BE2C (cell line): ENCODE data around the gene SEBOX.

Experiments
- DNase-seq: peaks from one replicate; pipeline ENCODE4 v3.0.0-alpha.2; 2020
- H3K27me3 ChIP-seq: fragments of 250-450 bp; sonication (Bioruptor Pico); 2 replicates; pipeline ENCODE4 v1.5.1; 2020; ENCODE audit warnings: mild to moderate bottlenecking
- H3K36me3 ChIP-seq: fragments of 250-450 bp; sonication (Bioruptor Pico); 2 replicates; pipeline ENCODE4 v1.5.1; 2020; ENCODE audit warnings: mild to moderate bottlenecking
- H3K4me1 ChIP-seq: fragments of 250-450 bp; sonication (Bioruptor Pico); 2 replicates; pipeline ENCODE4 v1.5.1; 2020
- H3K4me3 ChIP-seq: 2 replicates; pipeline ENCODE4 v1.5.1; 2011; ENCODE audit warnings: low read depth, low read length
- H3K9me3 ChIP-seq: fragments of 250-450 bp; sonication (Bioruptor Pico); 2 replicates; pipeline ENCODE4 v1.5.1; 2020
- TF ChIP-seq, protein P1 (sequence below): IDR thresholded peaks from 2 replicates; pipeline ENCODE4 v1.5.1; 2012; ENCODE audit warnings: mild to moderate bottlenecking, low read depth, low read length

SEBOX gene

DNA sequence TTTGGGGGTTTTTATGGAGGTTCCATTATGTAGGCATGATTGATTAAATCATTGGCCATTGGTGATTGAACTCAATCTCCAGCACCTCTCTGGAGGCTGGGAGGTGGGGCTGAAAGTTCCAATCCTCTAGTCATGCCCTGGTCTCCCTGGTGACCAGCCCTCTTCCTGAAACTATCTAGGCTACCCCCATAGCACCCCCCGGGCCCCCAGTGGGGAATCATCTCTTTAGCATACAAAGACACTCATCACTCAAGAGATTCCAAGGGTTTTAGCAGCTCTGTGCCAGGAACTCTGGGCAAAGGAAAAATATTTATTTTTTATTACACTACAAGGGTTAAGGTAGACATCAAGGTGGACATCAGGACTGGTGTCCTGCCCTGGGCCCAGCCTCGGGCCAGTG, 30.4 kb upstream of the SEBOX start:
- H3K4me3 ChIP-seq, result no peak overlapping the region
- no peaks in the 10 kb centered on the region for H3K27me3 ChIP-seq
- H3K4me1 ChIP-seq, result no peaks in the 10 kb centered on the region
- no peaks in the 10 kb centered on the region for H3K9me3 ChIP-seq
- H3K36me3 ChIP-seq, result peaks cover 2% of the 10 kb centered on the region; the same call in 1 of the 2 replicates
- DNase-seq, result no peak
- TF ChIP-seq, protein P1, sequence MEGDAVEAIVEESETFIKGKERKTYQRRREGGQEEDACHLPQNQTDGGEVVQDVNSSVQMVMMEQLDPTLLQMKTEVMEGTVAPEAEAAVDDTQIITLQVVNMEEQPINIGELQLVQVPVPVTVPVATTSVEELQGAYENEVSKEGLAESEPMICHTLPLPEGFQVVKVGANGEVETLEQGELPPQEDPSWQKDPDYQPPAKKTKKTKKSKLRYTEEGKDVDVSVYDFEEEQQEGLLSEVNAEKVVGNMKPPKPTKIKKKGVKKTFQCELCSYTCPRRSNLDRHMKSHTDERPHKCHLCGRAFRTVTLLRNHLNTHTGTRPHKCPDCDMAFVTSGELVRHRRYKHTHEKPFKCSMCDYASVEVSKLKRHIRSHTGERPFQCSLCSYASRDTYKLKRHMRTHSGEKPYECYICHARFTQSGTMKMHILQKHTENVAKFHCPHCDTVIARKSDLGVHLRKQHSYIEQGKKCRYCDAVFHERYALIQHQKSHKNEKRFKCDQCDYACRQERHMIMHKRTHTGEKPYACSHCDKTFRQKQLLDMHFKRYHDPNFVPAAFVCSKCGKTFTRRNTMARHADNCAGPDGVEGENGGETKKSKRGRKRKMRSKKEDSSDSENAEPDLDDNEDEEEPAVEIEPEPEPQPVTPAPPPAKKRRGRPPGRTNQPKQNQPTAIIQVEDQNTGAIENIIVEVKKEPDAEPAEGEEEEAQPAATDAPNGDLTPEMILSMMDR, result no peak

DNA sequence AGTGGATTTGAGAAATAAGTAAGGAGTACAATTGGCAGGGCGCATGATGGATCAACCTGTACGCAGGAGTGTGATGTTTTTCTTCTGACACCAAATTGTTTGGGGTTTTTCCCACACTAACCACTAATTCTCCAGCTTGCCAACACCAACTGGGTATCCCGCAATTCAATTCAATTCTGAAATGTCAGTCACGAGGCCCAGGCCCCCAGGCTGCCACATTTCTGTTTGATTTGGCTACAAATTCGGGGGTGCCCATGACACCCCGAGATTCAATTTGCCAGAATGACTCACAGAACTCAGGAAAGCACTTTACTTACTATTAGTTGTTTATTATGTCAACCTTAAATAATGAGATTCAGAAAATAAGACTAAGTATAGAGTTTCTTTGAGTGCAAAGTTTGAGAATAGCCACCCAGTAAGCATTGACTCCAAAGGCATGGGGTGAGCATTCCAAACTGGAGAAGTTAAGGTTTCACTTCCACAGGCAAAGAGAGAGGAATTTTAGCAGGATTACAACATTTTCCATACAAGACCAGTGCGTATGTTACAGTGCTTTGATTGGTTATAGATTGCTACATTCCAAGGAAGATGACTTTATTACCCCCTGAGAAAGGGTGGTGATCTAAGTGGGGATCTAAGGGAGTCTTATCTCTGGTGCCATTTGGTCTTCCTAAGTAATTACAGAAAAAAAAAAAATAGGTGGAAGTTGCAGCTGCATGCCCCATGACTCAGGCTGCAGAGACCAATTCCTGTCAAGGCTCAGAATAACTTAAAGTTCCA, 29.5 kb upstream of the SEBOX start:
- TF ChIP-seq, protein P1, result no peak
- Histone ChIP-seq H3K4me1 (no peaks in the 10 kb centered on the region), H3K4me3 (no peak overlapping the region), H3K27me3 (no peaks in the 10 kb centered on the region), H3K36me3 (peaks cover 5% of the 10 kb centered on the region), H3K9me3 (no peaks in the 10 kb centered on the region)
- DNase-seq, result no peak

DNA sequence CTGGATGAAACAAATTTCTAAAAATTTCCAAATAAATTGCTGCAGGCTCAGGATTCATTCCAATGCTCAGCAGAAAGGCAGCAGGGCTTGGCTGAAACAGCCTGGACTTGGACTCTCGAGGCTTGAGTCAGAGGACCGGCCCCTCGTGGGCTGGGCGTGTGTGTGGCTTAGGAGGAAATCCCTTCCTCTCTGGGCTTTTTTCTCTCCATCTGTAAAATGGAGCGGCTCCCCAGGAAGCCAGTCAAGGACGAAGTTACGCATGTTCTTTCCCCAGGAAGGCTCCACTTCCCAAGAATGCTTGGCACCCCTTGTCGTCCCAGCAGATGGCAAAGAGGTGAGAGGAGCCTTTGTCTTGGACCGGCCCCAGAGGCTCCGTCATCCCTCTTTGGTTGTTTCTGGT, 27.5 kb upstream of the SEBOX start:
- Histone ChIP-seq H3K27me3 (no peaks in the 10 kb centered on the region), H3K36me3 (peaks cover 10% of the 10 kb centered on the region), H3K9me3 (no peaks in the 10 kb centered on the region), H3K4me3 (no peak overlapping the region), H3K4me1 (no peaks in the 10 kb centered on the region)
- TF ChIP-seq, protein P1, result no peak
- no peak for DNase-seq

DNA sequence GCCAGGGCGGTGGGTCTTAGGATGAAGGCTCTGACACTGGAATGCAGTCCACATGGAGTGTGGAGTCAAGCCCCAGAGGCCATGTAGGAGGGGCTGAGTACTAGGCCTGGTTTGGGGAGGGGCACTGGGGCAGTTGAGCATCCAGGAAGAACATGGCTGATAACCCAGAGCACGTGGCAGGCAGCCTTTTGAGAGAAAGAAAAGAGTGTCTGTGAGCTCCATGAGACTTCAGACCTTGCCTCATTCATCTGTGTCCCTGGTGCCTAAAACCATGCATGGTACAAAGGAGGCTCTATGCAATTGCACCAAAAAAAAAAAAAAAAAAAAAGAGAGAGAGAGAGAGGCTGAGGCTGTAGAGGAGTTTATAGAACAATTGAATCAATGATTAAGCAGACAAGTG, 26.4 kb upstream of the SEBOX start:
- Histone ChIP-seq H3K9me3 (no peaks in the 10 kb centered on the region), H3K27me3 (no peaks in the 10 kb centered on the region), H3K4me1 (no peaks in the 10 kb centered on the region), H3K4me3 (no peak overlapping the region), H3K36me3 (peaks cover 10% of the 10 kb centered on the region)
- TF ChIP-seq, protein P1, result no peak
- no peak for DNase-seq

DNA sequence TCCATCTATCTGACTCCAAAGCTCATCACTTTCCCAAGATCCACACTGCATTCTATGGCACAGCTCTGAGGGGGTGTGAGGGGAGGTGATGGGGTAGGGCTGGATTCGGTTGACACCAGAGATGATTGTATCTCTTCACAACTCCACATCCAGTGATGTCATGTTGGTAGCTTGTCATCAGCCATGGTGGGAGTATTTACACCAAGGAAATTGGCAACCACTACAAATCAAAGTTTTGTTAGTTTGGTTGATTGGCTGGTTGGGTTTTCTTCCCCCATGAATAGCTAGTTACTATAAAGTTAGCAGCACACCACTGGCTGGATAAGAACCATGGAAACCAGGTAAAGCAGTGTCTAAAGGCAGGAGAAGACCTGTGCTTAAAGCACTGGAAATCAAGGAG, 26.0 kb upstream of the SEBOX start:
- no peak overlapping the region for H3K4me3 ChIP-seq
- DNase-seq, result no peak
- peaks cover 10% of the 10 kb centered on the region for H3K36me3 ChIP-seq
- no peaks in the 10 kb centered on the region for H3K4me1 ChIP-seq
- TF ChIP-seq, protein P1, result no peak
- no peaks in the 10 kb centered on the region for H3K9me3 ChIP-seq
- no peaks in the 10 kb centered on the region for H3K27me3 ChIP-seq

DNA sequence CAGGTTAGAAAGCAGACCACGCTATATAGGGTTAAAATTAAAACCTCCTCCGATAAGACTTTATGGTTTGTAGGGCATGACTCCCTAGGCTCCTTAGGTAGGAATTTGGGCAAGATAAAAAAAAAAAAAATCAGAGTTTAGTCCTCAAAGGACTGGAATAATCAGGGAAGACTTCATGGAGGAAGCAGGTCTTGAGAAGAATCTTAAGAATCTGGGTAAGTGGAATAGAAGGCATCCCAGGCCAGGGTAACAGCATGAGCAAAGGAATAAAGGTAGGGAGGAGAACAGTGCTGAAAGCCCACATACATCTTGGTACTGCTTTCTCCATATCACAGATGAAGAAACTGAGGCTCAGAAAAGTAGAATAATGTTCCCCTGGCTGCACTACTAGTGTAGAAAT, 25.6 kb upstream of the SEBOX start:
- Histone ChIP-seq H3K36me3 (peaks cover 10% of the 10 kb centered on the region), H3K9me3 (no peaks in the 10 kb centered on the region), H3K4me1 (no peaks in the 10 kb centered on the region), H3K27me3 (no peaks in the 10 kb centered on the region), H3K4me3 (no peak overlapping the region)
- no peak for DNase-seq
- TF ChIP-seq, protein P1, result no peak
